Measurements from ENCODE around the gene PARVB. TPM values are rescaled to one million over a fixed set of nuclear protein-coding genes. Genes with fewer than 3 reads are reported as not detected.

The PARVB gene
- total RNA-seq, 2 experiments from 2014 or later: 42.7 to 45.9 TPM

DNA sequence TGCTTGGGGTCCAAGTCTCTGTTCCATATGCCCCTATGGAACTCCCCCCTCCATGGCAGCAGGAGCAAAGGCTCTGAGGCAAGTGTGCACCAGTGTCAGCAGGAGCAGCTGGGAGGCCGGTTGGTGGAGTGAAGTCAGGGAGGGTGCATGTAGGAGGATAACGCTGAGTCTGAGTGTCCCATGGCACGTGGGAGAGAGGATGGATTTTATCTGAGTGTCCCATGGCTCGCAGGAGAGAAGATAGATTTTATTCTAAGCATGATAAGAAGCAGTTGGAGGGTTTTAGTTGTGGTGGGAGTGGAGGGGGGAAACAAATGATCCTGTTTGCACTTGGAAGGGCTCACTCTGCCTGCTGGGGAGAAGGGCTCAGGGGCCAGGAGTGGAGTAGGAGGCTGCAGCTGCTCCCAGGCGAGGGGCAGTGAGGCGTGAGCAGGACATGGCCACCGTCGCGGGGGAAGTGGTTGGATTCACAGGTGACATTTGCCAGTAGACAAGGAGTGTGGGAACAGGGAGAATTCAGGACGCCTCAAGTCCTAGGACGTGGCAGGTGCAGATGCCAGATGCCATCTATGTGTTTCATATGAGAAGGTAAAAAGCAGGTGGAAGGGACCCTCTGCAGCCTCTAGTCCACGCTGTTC is 123.0 kb downstream of the PARVB start:
- POLR2A ChIA-PET: no interaction called here
- H3K27ac Mint-ChIP-seq: no peak overlapping the region

DNA sequence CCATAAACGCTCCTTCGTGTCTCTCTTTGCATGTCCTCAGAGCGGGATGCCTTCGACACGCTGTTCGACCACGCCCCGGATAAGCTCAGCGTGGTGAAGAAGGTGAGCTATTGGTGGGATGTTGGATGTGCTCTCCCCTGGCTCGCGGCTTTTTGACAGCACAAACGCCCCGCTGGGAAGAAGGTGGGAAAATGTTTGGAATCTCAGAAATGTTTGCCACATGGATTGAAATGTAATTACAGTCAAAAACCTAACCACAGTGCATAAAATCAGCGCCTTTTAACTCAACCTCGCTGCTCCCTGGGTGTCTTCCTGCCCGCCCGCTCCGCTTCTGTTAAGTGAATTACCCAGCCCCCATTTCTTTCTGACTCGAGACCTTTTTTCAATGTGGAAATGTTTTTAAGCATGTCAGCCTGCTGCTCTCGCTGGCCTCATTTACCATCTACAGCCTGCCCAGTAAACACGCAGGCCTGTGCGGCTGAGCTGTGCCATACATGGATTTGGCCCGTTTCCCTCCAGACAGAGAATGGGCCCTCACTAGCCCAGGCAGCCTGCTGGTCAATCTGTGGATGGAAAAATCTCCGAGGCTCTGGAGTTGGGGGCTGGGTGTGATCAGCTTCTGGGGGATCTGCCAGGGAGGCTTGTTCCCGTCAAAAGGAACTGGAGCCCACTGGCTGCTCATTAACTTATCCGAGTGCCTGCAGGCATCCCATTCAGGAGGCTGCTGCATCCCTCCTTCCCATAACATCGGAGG is 123.9 kb downstream of the PARVB start:
- Mint-ChIP-seq H3K36me3 (ENCODE audit: low read depth) (peaks cover 2% of the 10 kb centered on the region), H3K27me3 (no peaks in the 10 kb centered on the region), H3K27ac (no peak overlapping the region), H3K4me1 (no peaks in the 10 kb centered on the region), H3K9me3 (ENCODE audit: low read depth) (no peaks in the 10 kb centered on the region), H3K4me3 (no peak overlapping the region)
- ATAC-seq (no peak), DNase-seq (no peak)
- ChIA-PET CTCF (interaction anchor here (0.6 kb wide), 1 partner anchor 33 kb away, joined by 3 read pairs; the partner anchor contains the start of gene PARVG), POLR2A (no interaction called here)
- intact Hi-C loops (cut with DNase I, micrococcal nuclease): no loop called here

More for the DNA sequence above, 123.0 kb downstream of the PARVB start:
- no peak overlapping the region for H3K4me3 Mint-ChIP-seq
- CTCF ChIA-PET: no interaction called here
- H3K4me1 Mint-ChIP-seq: no peaks in the 10 kb centered on the region
- peaks cover 2% of the 10 kb centered on the region for H3K36me3 Mint-ChIP-seq (ENCODE audit: low read depth)
- no peaks in the 10 kb centered on the region for H3K9me3 Mint-ChIP-seq (ENCODE audit: low read depth)
- DNase-seq: no peak
- intact Hi-C loops (cut with DNase I, micrococcal nuclease): no loop called here
- no peak for ATAC-seq
- H3K27me3 Mint-ChIP-seq: no peaks in the 10 kb centered on the region

DNA sequence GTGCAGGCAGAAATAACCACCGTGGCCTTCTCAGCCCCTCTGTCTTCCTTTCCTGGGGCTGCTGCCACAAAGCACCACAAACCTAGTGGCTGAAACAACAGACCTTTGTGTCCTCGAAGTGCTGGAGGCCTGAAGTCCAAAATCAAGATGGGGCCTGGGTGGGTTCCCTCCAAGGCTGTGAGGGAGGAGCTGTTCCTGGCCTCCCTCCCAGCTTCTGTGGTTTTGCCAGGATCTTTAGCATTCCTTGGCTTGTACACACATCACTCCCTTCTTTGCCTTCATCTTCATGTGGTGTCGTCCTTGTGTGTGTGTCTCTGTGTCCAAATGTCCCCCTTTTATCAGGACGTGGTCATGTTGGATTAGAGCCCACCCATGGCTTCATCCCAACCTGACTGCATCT is 127.6 kb downstream of the PARVB start:
- H3K36me3 Mint-ChIP-seq (ENCODE audit: low read depth): peaks cover 2% of the 10 kb centered on the region
- CTCF ChIA-PET: interaction anchor here (0.8 to 1.0 kb wide), 2 partner anchors 8 to 722 kb away, joined by 3 read pairs; no protein-coding TSS in a partner anchor
- H3K27ac Mint-ChIP-seq: no peak overlapping the region
- DNase-seq (no peak), ATAC-seq (no peak)
- intact Hi-C loops (cut with DNase I, micrococcal nuclease): no loop called here
- no peaks in the 10 kb centered on the region for H3K27me3 Mint-ChIP-seq
- H3K4me3 Mint-ChIP-seq: no peak overlapping the region
- no peaks in the 10 kb centered on the region for H3K4me1 Mint-ChIP-seq
- POLR2A ChIA-PET: no interaction called here
- no peaks in the 10 kb centered on the region for H3K9me3 Mint-ChIP-seq (ENCODE audit: low read depth)

DNA sequence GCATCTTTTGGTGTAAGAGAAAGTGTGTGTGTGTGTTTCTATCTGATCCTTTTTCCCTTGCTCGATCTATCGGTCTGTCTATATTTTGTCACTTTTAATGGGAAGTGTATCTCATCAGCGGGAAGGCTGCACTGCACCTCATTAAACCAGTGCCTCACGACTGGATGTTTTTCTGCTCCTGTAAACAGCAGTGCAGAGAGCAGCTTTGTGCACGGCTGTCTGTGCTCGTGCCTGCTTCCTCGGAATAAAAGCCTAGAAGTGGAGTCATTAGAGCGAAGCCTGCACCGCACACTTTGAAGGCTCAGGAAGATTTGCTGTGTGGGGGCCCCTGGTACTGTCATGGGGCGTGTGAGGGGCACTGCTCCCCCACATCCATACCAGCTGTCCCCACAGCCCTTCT is 129.6 kb downstream of the PARVB start:
- Mint-ChIP-seq H3K27ac (no peak overlapping the region), H3K36me3 (ENCODE audit: low read depth) (peaks cover 2% of the 10 kb centered on the region), H3K27me3 (no peaks in the 10 kb centered on the region), H3K4me3 (no peak overlapping the region), H3K9me3 (ENCODE audit: low read depth) (no peaks in the 10 kb centered on the region), H3K4me1 (no peaks in the 10 kb centered on the region)
- DNase-seq (no peak), ATAC-seq (no peak)
- ChIA-PET CTCF (interaction anchor here (0.6 kb wide), 1 partner anchor 21 kb away, joined by 3 read pairs; no protein-coding TSS in a partner anchor), POLR2A (no interaction called here)
- intact Hi-C loops (cut with DNase I, micrococcal nuclease): no loop called here

DNA sequence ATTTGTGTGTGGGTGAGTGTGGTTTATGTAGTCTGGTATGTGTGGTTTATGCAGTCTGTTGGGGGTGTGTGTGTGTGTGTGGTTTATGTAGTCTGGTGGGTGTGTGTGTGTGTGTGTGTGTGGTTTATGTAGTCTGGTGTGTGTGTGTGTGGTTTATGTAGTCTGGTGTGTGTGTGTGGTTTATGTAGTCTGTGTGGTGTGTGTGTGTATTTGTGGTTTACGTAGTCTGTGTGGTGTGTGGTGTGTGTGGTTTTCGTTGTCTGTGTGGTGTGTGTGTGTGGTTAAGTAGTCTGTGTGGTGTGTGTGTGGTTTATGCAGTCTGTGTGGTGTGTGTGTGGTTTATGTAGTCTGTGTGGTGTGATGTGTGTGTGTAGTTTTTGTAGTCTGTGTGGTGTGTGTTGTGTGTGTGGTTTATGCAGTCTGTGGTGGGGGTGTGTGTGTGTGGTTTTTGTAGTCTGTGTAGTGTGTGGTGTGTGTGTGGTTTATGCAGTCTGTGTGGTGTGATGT is 130.4 kb downstream of the PARVB start:
- no peak for ATAC-seq
- Mint-ChIP-seq H3K4me3 (no peak overlapping the region), H3K36me3 (ENCODE audit: low read depth) (peaks cover 2% of the 10 kb centered on the region), H3K27me3 (no peaks in the 10 kb centered on the region), H3K9me3 (ENCODE audit: low read depth) (no peaks in the 10 kb centered on the region), H3K4me1 (no peaks in the 10 kb centered on the region), H3K27ac (no peak overlapping the region)
- intact Hi-C loops (cut with DNase I, micrococcal nuclease): no loop called here
- ChIA-PET CTCF (no interaction called here), POLR2A (no interaction called here)
- no peak for DNase-seq

DNA sequence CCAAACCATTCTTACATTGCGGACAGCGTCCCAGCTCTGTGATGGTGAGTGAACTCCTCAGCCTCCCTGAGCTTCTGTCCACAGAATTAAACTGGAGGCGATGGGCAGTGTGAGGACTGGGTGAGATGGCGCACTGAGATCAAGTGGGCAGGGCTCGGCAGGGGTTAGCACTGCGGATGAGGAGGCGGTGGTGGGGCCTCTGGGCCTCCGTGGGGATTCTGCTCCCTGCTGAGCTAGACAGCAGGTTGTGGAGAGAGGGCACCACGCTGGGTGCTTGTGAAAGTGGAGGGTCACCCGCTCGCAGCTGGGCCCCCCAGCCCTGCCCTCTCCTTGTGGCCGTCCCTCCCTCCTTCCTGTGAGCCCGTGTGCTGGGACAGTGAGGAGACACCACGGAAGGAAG is 131.0 kb downstream of the PARVB start:
- CTCF ChIA-PET: no interaction called here
- DNase-seq (no peak), ATAC-seq (no peak)
- no peaks in the 10 kb centered on the region for H3K4me1 Mint-ChIP-seq
- H3K9me3 Mint-ChIP-seq (ENCODE audit: low read depth): no peaks in the 10 kb centered on the region
- H3K27me3 Mint-ChIP-seq: no peaks in the 10 kb centered on the region
- peaks cover 2% of the 10 kb centered on the region for H3K36me3 Mint-ChIP-seq (ENCODE audit: low read depth)
- no peak overlapping the region for H3K4me3 Mint-ChIP-seq
- no peak overlapping the region for H3K27ac Mint-ChIP-seq
- POLR2A ChIA-PET: no interaction called here
- intact Hi-C loops (cut with DNase I, micrococcal nuclease): no loop called here

DNA sequence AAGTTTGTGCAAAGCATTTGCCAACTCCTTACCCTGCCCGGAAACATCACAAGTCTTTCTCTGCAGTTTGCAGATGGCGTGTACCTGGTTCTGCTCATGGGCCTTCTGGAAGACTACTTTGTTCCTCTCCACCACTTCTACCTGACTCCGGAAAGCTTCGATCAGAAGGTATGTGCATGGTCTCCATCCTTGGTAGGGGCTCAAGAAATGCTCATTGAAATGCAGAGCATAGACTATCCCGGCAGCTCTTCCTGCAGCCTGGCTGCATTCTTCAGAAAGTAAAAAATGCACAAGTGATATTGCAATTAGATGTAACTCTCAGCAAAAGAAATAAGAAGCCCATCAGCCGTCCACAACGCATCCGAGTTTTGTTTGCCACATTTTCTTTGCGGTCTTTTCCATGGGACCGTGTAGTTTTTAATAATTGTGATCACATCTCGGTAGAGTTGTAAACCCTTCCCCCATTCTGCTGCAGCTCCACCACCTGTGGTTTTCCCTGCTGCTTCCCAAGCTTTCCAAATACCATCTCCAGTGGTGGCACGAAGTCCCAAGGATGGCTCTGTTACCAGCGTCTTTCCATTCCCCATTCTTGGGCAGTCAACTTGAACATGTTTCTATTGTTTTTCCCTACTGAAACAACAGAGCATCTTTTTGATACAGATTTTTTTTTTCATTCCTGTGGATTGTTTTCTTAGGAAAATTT is 134.0 kb downstream of the PARVB start:
- POLR2A ChIA-PET: no interaction called here
- DNase-seq: no peak
- Mint-ChIP-seq H3K27me3 (no peaks in the 10 kb centered on the region), H3K27ac (no peak overlapping the region), H3K9me3 (ENCODE audit: low read depth) (no peaks in the 10 kb centered on the region), H3K4me1 (no peaks in the 10 kb centered on the region), H3K36me3 (ENCODE audit: low read depth) (no peaks in the 10 kb centered on the region), H3K4me3 (no peak overlapping the region)
- intact Hi-C loops (cut with DNase I, micrococcal nuclease): no loop called here
- CTCF ChIA-PET: no interaction called here
- ATAC-seq: no peak

- no peaks in the 10 kb centered on the region for H3K9me3 Mint-ChIP-seq (ENCODE audit: low read depth)
- ATAC-seq (no peak), DNase-seq (no peak)
- ChIA-PET CTCF (no interaction called here), POLR2A (no interaction called here)
- H3K4me1 Mint-ChIP-seq: no peaks in the 10 kb centered on the region
- no peak overlapping the region for H3K27ac Mint-ChIP-seq
- H3K36me3 Mint-ChIP-seq (ENCODE audit: low read depth): no peaks in the 10 kb centered on the region
- no peaks in the 10 kb centered on the region for H3K27me3 Mint-ChIP-seq
- intact Hi-C loops (cut with DNase I, micrococcal nuclease): no loop called here
- no peak overlapping the region for H3K4me3 Mint-ChIP-seq
Measured at GRCh38 chr22:44158816-44159215, 134.7 kb downstream of the PARVB start.

DNA sequence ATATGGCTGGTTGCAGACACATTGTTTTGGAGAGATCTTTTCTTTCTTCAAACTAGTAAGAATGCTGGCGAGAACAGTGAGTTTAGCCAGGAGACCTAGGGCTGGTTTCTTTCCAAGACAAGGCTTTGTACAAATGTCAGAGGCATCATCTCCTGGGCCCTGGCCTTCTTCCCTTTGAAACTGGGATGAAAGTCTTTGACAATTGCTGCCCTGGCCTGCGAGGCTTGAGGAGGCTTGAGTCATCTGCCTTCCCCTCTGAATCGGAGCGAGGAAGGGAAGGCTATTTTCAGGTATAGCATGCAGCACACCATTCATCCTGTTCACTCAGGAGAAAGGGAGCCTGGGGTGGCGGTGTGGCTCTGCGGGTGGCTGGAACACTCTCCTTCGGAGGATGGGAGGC is 135.1 kb downstream of the PARVB start:
- intact Hi-C loops (cut with DNase I, micrococcal nuclease): no loop called here
- H3K27ac Mint-ChIP-seq: no peak overlapping the region
- no peaks in the 10 kb centered on the region for H3K9me3 Mint-ChIP-seq (ENCODE audit: low read depth)
- H3K4me1 Mint-ChIP-seq: no peaks in the 10 kb centered on the region
- H3K4me3 Mint-ChIP-seq: no peak overlapping the region
- no peaks in the 10 kb centered on the region for H3K27me3 Mint-ChIP-seq
- ChIA-PET CTCF (interaction anchor here (0.6 kb wide), 1 partner anchor 144 kb away, joined by 4 read pairs; no protein-coding TSS in a partner anchor), POLR2A (no interaction called here)
- DNase-seq (no peak), ATAC-seq (no peak)
- no peaks in the 10 kb centered on the region for H3K36me3 Mint-ChIP-seq (ENCODE audit: low read depth)

- POLR2A ChIA-PET: no interaction called here
- no peaks in the 10 kb centered on the region for H3K9me3 Mint-ChIP-seq (ENCODE audit: low read depth)
- DNase-seq (no peak), ATAC-seq (no peak)
- CTCF ChIA-PET: interaction anchor here (0.6 kb wide), 1 partner anchor 145 kb away, joined by 4 read pairs; no protein-coding TSS in a partner anchor
- H3K27ac Mint-ChIP-seq: no peak overlapping the region
- intact Hi-C loops (cut with DNase I, micrococcal nuclease): no loop called here
- H3K4me3 Mint-ChIP-seq: no peak overlapping the region
- H3K4me1 Mint-ChIP-seq: no peaks in the 10 kb centered on the region
- no peaks in the 10 kb centered on the region for H3K36me3 Mint-ChIP-seq (ENCODE audit: low read depth)
- H3K27me3 Mint-ChIP-seq: no peaks in the 10 kb centered on the region
Measured at GRCh38 chr22:44159811-44160210, 135.7 kb downstream of the PARVB start.

- H3K9me3 Mint-ChIP-seq (ENCODE audit: low read depth): no peaks in the 10 kb centered on the region
- POLR2A ChIA-PET: no interaction called here
Measured at GRCh38 chr22:44160421-44160820, 136.3 kb downstream of the PARVB start.

DNA sequence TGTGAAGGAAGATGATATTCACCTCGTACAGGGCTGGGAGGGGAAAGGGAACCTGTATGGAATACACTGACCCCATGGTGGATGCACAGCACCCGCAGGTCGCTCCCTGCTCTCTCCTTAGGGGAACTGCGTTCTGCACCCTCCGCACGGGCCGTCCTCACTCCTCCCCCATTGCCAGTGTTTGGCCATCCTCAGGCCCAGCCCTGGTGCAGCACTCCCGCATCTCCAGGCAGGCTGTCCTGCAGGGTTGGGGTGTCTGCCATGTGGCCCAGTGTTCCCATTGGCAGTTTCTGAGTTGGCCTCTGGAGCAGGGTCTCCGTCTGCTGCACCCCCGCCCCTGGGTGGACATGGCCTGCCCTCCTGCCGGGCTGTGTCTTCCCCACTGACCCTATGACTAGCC is 137.6 kb downstream of the PARVB start:
- Mint-ChIP-seq H3K36me3 (ENCODE audit: low read depth) (no peaks in the 10 kb centered on the region), H3K27me3 (no peaks in the 10 kb centered on the region), H3K9me3 (ENCODE audit: low read depth) (no peaks in the 10 kb centered on the region), H3K27ac (no peak overlapping the region), H3K4me3 (no peak overlapping the region), H3K4me1 (no peaks in the 10 kb centered on the region)
- ChIA-PET POLR2A (no interaction called here), CTCF (no interaction called here)
- intact Hi-C loops (cut with DNase I, micrococcal nuclease): no loop called here
- no peak for DNase-seq
- no peak for ATAC-seq

More at GRCh38 chr22:44160421-44160820, 136.3 kb downstream of the PARVB start:
- ATAC-seq (no peak), DNase-seq (no peak)
- H3K4me3 Mint-ChIP-seq: no peak overlapping the region
- CTCF ChIA-PET: no interaction called here
- H3K27me3 Mint-ChIP-seq: no peaks in the 10 kb centered on the region
- H3K36me3 Mint-ChIP-seq (ENCODE audit: low read depth): no peaks in the 10 kb centered on the region
- H3K27ac Mint-ChIP-seq: no peak overlapping the region
- intact Hi-C loops (cut with DNase I, micrococcal nuclease): no loop called here
- H3K4me1 Mint-ChIP-seq: no peaks in the 10 kb centered on the region

Measured in activated CD4-positive, alpha-beta T cell treated with anti-CD3 and anti-CD28 coated beads for 36 hours (primary cell).